Brain microvascular endothelial cell (primary cell): Measurements from ENCODE around the gene SPAG16.

Experiments
- DNase-seq: peaks from one replicate; pipeline ENCODE4 v3.0.0-alpha.2; 2020
- H3K27ac ChIP-seq: fragments of 250-450 bp; sonication (Bioruptor Pico); 2 replicates; pipeline ENCODE4 v1.5.1; 2020; ENCODE audit warnings: mild to moderate bottlenecking, moderate library complexity
- H3K27me3 ChIP-seq: fragments of 250-450 bp; sonication (Bioruptor Pico); replicated peaks from 2 replicates; pipeline ENCODE4 v1.5.1; 2020; ENCODE audit warnings: mild to moderate bottlenecking
- H3K36me3 ChIP-seq: fragments of 250-450 bp; sonication (Bioruptor Pico); replicated peaks from 2 replicates; pipeline ENCODE4 v1.5.1; 2020; ENCODE audit warnings: mild to moderate bottlenecking
- H3K4me3 ChIP-seq: 2 replicates; pipeline ENCODE4 v1.5.1; 2011; ENCODE audit warnings: low read depth, mild to moderate bottlenecking, control low read depth, low read length, moderate library complexity
- CTCF ChIP-seq: IDR thresholded peaks from 2 replicates; pipeline ENCODE4 v1.5.1; 2011; ENCODE audit warnings: low read depth, mild to moderate bottlenecking, moderate library complexity, low read length, control low read depth, inconsistent platforms; ENCODE audit errors: missing control alignments
- in situ Hi-C: cut with HindIII; loops from 2 replicates; pipeline ENCODE4 v1.10.0; 2017; ENCODE audit warnings: low sequenced_read_pairs, low pct_ligation_motif_present

The SPAG16 gene

GRCh38 chr2:214006601-214007000, 722.3 kb downstream of the SPAG16 start:
- no peak for TF ChIP-seq CTCF
- DNase-seq = no peak
- H3K4me3 ChIP-seq = no peak overlapping the region
- H3K36me3 ChIP-seq = no peaks in the 10 kb centered on the region
- no peak overlapping the region for H3K27ac ChIP-seq
- H3K27me3 ChIP-seq = no peaks in the 10 kb centered on the region
- in situ Hi-C loops = no loop called here

- no peak for TF ChIP-seq CTCF
- no peak for DNase-seq
- Histone ChIP-seq H3K4me3 (no peak overlapping the region), H3K36me3 (no peaks in the 10 kb centered on the region), H3K27ac (no peak overlapping the region), H3K27me3 (no peaks in the 10 kb centered on the region)
- in situ Hi-C loops = no loop called here
Measured at GRCh38 chr2:214011676-214012075, 727.4 kb downstream of the SPAG16 start.

- no peak for TF ChIP-seq CTCF
- Histone ChIP-seq H3K36me3 (no peaks in the 10 kb centered on the region), H3K27ac (no peak overlapping the region), H3K27me3 (no peaks in the 10 kb centered on the region), H3K4me3 (no peak overlapping the region)
- in situ Hi-C loops = no loop called here
- no peak for DNase-seq
Measured at GRCh38 chr2:214014551-214015220, 730.4 kb downstream of the SPAG16 start.

GRCh38 chr2:214019229-214019972, 735.1 kb downstream of the SPAG16 start:
- TF ChIP-seq CTCF = no peak
- Histone ChIP-seq H3K4me3 (no peak overlapping the region), H3K36me3 (no peaks in the 10 kb centered on the region), H3K27me3 (no peaks in the 10 kb centered on the region), H3K27ac (peak overlapping the region; percentile 47)
- in situ Hi-C loops = no loop called here
- peak; percentile 96 for DNase-seq

- in situ Hi-C loops = no loop called here
- Histone ChIP-seq H3K27me3 (no peaks in the 10 kb centered on the region), H3K36me3 (no peaks in the 10 kb centered on the region), H3K27ac (no peak overlapping the region), H3K4me3 (no peak overlapping the region)
- DNase-seq = peak; percentile 1
- TF ChIP-seq CTCF = no peak
Measured at GRCh38 chr2:214019973-214020345, 735.7 kb downstream of the SPAG16 start.
